ENCODE results near the gene VAV2.

VAV2 gene

DNA sequence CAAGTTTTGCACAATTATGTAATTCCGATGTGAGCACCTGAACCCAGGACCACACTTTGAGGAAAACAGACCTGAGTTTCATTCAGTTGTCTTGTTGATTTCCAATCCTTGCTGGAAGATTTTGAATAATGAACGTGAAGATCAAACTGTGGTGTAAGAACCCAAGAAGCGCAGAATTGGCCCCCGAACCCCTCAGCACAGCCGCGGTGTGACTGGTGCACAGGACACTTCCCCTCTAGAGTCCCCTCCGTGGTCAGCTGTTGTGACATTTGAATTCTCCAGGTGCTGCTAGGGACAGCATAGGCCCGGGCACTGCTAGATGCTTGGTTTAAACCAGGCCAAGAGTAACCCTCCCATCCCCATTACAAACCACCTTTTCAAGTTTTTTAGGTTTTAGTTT lies 34.9 kb upstream of the VAV2 start:
- DNase-seq (ENCODE audit: low spot score): no peak

DNA sequence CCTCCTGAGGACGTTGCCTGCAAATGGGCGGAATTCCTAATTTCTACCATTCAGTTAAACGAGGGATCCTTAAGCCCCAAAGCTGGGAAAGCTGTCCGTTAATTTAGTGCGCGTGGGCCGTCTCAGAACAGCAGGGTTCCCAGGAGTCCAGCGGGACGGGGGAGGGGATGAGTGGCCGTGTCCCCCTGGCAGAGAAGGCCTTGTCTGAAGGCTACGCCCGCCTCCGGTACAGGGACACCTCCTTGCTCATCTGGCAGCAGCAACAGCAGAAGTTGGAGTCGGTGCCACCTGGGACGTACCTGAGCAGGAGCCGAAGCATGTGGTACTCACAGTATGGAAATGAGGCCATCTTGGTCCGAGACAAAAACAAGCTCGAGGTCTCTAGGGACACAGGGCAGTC lies 34.5 kb upstream of the VAV2 start:
- DNase-seq (ENCODE audit: low spot score): no peak

DNA sequence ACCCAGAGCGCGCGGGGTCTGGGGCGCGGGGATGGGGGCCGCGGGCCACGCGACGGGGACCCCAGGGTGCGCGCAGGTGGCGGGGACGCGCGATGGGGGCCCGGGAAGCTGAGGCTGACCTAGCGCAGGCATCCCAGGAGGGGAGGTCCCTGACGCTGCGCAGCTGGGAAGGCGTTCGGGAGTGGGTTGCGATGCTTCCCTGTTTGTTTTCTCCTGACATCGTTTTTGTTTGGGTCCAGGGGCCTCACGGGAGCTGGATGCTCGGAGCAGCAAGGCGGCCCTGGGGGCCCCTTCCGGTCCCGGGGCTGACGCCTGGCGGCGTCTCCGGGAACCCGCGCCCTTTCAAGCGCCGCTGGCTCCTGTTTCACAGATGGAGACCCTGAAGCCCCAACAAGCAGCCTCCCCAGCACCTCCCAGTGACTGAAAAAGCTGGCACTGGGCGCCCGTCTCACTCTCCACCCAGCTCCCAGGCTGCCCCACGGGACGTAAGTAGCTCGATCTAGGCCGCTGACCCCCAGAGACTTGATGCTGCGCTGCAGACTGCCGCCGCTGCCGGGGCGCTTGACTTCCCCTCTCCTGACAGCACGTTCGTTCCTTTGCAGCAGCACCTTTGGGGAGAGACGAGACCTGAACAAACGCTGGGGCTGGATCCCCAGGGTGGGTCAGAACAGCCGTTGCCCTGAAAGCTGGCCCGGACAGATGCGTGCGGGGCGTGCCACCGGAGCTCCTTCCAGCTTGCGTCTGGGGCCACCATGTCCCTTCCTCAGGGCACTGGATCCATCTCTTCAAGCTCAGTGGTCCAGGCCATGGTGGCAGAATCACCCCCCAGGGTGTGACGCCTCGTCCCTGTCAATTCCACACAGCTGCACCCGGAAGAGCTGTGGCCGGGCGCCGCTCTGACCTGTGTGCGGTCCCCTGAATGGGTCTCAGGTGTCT lies 33.8 kb upstream of the VAV2 start:
- DNase-seq (ENCODE audit: low spot score): no peak

DNA sequence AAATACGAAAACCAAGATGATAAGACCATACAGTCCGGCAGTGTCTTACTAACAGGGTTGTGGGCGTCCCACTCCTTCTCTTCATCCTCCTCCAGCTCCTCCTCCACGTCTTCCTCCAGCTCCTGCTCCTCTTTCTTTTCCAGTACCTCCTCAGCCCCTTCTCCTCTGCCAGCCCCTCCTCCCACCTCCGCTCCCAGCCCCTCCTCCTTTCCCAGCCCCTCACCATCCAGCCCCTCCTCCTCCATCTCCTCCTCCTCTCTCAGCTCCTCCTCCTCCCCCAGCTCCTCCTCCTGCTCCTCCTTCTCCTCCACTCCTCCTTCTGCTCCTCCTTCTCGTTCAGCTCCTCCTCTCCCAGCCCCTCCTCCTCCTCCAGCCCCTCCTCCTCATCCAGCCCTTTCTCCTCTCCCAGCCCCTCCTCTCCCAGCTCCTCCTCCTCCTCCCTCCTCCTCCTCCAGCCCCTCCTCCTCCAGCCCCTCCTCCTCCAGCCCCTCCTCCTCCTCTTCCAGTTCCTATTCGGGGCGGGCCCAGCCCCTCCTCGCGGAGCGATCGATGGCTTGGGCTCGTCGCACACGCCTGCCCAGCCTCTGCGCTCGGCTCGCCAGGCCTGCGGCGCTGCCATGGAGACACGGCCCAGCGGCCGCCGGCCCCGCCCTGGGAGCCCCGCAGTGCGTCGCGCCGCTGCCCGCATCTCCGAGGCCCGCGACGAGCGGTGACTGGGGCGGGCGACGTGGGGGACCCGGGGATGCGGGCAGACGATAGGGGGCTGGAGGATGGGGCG lies 32.9 kb upstream of the VAV2 start, which contains the start of gene BRD3OS:
TSS of gene BRD3OS (plus strand) at position 654 of the 778 bp plus-strand sequence. CDS start 1,267 bp downstream, outside the sequence.
- DNase-seq (ENCODE audit: low spot score): peak; percentile 79

DNA sequence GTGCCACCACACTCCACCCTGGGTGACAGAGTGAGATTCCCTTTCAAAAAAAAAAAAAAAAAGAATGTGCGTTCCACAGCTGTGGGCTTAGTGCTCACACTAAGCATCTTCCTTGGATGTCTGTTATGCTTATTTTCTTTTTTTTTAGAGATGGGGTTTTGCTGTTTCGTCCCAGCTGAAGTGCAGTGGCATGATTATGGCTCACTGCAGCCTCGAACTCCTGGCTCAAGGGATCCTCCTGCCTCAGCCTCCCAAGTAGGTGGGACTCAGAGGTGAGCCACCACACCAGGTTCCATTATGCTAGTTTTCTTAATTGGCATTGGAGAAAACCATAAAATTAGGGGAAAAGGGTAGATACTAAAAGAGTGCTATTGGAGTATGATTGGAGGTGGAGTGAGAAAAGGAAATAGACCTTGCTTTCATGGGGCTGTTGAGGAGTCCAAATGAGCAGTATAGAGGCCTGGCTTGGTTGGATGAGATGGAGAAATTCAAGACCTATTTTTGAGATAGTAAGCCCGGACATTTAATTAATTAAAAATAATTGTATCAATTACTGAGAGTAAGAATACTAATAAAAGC lies 32.2 kb upstream of the VAV2 start:
- DNase-seq (ENCODE audit: low spot score): no peak

DNA sequence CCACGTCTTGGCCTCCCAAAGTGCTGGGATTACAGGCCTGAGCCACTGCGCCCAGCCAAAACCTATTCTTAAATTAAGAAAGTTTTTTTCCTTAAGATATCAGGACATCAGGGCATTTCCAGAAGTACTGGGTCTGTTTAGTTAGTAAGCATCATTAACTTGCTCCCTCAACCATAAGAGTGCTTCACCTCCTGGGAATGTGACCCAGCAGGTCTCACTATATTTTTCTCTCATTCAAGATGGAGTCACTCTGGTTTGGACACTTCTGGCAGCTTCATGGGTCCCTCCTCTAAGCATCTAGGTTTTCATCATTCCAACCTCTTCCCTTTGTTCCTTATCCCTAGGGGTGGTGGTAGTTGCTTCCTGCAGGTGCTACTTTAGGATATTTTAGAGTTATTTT lies 22.8 kb upstream of the VAV2 start:
- DNase-seq (ENCODE audit: low spot score): no peak

DNA sequence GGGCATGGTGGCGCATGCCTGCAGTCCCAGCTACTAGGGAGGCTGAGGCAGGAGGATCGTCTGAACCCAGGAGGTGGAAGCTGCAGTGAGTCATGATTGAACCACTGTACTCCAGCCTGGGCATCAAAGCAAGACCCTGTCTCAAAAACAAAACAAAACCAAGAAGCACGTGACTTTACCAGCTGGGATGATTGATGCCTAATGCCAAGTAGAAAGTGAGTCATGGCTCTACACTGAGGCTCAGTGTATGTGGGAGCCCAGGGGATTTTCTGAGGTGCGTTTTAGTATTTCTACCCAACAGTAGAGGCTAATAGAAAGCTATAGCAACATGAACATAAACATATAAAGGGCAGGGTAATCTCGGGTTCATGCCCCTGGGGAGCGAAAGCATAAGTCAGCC lies 19.3 kb upstream of the VAV2 start:
- DNase-seq (ENCODE audit: low spot score): no peak

DNA sequence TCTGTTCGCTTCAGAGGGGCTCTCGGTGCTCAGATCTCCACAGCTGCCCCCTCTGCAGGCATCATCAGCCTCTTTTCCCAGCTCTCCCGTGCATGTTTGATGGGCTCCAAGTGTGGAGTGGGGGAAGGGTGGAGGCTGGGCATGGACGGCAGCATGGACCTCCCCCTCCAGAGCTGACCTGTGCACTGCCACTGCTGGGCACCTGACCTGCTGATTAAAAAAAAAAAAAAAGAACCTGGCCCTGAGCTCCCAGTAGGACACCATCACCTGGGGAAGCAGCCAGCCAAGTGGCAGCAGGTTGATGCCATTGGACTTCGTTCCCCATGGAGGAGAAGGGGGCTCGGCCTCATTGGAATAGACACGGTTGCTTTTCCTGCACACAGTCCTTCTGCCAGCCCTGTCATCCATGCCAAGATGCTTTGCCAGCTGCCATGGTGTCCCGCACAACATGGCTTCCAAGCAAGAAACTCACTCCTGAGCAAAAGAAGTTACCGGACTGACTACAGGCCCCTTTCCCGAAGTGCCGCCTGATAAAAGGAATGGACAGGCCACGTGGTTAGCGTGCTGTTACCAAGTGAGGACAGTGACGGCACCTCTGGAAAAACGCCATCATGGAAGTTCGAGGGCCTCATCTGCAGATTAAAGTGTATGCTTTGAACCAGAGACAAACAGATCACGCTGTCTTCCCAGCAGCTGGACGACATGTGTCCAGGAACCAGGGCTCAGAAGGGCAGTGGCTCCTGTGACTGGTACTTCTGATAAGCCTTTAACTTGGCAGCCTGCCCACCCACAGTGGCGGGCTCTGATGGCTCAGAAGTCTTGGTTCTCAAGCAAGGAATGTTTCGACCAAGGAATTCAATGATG lies 18.4 kb upstream of the VAV2 start:
- peak; percentile 51 for DNase-seq (ENCODE audit: low spot score)

DNA sequence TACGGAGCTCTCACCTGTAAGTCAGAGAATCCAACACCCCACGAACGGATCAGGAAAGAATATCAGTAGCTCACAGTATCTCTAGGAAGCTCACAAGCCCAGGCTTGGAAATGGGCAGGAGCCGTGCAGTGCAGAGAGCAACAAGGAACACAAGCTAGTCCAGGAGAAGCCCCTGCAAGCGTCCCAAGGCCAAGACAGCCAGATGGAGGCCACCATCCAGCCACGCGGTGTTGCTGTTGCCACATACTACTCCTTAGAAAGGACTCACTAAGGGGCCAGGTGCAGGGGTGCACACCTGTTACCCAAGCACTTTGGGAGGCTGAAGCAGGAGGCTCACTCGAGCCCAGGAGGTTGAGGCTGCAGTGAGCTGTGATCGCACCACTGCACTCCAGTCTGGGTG lies 15.4 kb upstream of the VAV2 start:
- DNase-seq (ENCODE audit: low spot score): no peak

DNA sequence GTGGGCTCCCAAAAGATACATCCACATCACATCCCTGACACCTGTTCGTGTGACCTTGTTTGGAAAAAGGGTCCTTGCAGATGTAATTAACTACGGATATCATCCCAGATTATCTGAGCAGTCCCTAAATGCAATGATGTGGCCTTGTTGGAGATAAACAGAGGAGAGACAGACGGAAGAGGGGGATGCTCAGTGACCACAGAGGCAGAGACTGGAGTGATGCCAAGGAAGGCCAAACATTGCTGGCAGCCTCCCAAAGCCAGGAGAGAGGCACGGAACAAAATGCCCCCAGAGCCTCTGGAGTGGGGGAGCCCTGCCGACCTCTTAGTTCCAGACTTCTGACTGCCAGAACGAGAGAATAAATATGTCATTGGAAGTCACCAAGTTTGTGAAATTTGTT lies 15.0 kb upstream of the VAV2 start:
- DNase-seq (ENCODE audit: low spot score): no peak

DNA sequence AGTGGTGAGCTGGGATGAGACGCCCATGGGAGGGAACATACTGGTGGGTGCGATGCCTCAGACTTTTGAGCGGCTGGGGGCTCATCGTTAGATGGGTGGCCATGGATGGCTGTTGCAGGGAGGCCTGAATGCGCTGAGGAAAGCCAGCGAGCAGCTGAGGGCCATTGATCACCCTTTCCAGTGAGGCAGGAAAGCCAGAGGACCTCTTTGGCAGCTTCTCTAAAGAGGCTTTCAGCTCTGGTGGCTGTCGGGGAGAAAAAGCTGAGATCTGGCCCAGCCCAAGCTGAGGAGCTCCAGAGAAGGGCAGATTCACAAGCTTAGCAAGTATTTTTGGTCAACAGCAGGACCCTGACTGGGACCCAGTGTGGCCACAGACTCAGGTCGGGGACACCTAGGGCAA lies 13.3 kb upstream of the VAV2 start:
- DNase-seq (ENCODE audit: low spot score): no peak

DNA sequence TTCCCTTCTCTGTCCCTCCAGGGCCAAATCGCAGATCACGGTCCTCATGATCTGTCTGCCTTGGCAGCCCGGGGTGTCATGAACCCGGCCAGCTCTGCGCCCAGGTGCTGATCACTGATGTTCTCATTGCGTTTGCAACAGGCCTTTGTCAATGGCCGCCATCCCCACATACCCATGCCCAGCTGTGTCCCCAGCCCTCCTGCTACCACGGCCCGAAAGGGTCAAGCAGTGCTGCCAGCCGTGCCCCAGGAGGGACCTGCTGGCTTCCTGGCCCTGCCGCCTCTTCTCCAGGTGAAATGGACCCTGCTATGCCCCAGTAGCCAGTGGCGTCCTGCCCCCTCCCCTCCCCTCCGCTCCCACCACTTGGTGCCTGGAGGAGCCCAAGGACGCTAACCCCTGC lies 12.8 kb upstream of the VAV2 start:
- DNase-seq (ENCODE audit: low spot score): no peak

DNA sequence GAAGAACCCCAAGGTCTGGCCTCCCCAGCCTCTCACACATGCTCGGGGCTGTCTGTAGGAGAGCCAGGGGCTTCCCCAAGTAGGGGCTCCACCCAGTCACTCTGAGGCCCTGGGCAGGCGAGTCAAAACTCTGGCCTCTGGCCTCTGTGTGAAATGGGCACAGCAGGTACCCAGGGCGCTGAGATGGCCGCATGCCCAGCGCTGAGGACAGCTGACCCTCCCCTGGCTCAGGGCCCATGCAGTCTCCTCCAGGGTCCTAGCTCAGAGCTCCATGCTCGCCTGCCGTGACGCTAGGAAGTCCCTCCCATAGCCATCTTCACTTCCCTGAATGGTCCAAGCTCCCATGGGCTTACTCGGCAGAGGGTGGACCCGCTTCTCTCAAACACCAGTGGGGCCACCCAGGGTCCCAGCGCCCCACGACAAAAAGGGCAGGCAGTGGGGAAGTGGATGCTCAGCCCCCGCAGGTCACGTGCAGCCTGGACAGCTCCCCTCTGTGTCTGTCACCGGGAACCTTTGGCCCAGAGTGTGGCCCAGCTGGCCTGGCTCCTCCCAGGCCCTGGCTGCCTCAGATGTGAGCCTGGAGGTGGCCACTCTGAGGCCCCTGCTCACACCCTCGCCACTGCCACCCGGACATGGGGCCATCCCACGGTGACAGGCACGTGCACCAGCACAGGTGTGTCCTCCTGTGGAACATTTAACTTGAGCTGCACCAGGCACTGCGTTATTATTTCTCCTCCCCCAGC lies 12.2 kb upstream of the VAV2 start:
- DNase-seq (ENCODE audit: low spot score): no peak

DNA sequence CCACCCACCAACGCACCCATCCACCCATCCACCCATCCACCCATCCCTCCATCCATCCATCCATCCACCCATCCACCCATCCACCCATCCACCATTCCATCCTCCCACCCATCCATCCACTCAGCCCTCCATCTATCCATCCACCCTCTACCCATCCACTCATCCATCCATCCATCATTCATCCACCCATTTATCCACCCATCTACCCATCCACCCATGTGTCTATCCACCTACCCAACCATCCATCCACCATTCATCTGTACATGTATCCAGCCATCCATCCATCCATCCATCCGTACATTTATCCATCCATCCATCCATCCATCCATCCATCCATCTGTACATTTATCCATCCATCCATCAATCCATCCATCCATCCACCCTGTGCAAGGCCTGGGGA lies 11.1 kb upstream of the VAV2 start:
- no peak for DNase-seq (ENCODE audit: low spot score)

DNA sequence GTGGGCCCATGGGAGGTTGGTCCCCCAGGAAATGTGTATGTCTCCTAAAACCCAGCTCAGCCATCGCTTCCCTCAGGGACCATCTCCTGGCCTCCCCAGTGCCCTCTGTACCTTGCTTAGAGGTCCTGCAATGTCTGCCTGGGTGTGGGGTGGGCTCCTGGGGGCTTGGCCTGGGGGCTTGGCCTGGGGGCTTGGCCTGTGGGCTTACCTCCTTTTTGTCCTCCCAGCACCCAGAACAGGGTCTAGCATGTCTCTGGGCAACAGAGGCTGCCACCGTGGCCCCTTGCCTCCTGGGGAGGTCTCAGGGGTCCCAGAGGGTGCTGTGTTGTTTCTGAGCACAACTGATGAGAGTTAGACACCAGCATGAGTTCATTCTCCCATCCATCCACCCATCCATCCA lies 10.7 kb upstream of the VAV2 start:
- DNase-seq (ENCODE audit: low spot score): no peak

DNA sequence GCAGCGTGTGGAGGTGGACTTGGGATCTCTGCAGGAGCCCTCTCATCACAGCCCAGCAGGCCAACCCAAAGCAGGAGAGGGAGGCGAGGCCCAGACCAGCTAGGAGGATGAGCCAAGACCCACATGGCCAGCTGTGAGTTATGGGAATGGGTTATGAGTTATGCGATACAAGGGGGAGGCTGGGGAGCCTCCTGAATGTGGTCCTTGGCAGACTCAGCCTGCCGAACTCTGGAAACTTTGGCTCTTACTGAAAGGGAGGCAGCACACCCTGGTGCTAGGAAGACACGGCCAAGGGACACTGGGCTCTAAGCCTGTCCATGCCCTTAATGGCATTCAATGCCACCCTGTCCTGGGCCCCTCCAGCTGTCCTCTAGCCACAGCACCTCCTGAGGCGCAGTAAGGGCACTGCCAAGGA lies 7.7 kb upstream of the VAV2 start:
- no peak for DNase-seq (ENCODE audit: low spot score)

DNA sequence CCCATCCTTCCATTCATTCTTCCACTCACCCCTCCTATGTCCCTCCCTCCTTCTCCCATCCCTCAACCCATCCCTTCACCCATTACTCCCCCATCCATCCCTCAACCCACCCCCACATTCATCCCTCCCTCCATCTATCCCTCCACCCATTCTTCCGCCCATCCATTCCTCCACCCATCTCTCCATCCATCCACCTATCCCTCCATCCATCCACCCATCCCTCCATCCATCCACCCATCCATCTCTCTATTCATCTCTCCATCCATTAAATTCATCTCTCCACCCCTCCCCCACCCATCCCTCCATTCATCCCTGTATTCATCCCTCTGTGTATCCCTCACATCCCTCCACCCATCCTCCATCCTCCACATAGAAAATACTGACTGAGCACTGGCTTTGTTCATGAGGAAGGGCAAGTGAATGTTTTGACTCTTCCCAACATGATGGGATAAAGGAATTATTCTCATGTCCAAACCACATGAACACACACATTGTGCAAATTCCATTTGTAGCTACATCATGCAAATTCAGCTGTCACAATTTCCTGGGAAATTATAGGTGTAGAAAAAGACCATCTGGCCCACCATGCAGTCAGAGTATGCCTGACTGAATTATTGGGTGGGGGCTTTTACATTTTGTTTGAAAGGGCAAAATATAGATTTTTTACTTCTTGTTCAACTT lies 6.9 kb upstream of the VAV2 start:
- no peak for DNase-seq (ENCODE audit: low spot score)

DNA sequence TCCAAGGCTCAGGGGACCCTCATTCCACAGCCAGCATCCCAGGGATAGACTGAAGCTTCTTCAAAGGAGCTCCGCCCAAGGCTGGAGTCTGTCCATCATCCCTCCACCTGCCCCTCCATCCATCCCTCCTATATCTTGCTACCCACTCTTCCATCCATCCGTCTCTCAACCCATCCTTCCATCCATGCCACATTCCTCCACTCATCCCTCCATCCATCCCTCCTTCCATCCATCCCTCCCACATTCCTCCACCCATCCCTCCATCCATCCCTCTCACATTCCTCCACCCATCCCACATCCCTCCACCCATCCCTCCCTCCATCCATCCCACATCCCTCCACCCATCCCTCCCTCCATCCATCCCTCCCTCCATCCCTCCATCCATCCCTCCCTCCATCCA lies 5.5 kb upstream of the VAV2 start:
- no peak for DNase-seq (ENCODE audit: low spot score)

DNA sequence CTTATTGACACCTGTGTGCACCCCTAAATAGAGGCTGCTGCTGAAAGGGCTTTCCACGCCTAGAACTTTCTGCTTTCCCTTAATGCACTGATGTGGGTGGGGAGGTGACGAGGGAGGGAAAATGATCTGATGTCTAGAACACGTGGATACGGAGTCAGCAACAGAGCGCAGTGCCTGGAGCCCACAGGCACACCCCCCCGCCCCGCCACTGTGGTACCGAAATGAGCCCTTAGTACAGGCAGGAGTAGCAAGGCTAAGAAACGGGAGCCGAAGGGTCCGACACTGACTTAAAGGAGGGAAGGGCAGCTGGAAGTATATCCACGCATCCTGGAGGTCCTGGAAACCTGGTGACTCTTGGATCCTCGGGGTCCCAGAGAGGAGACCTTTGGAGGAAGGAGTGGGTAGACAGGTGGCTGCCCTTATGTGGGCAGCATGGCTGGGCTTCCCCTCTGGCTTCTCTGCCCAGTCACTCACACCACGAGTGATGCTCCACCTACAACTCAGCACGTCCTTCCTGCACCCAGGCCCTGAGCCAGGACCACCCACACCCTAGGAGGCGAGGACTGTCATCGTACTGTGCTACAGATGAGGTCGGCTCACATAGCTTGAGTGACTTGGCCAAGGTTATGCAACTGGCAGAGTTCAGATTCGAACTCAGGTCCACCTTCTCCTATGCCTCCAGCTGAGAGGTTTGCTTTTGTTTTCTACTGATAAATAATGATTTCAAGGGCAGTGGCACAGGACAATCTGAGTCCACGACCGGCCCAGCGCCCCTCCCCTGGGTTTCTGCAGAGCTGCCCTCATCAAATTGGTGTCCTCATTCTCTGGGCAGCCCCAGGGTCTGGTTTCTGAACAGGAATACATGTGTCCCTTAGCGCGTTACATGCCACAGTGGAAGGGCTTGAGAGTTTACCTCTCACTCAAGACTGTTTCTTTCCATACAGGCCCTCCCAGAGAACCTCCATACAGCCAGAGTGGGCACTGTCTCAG lies 4.7 kb upstream of the VAV2 start:
- no peak for DNase-seq (ENCODE audit: low spot score)

Data from hematopoietic multipotent progenitor cell treated with erythropoietin and hydrocortisone succinate and interleukin-3 and kit ligand, for 15 days (in vitro differentiated cells).